COLO668 (cell line): Measurements from ENCODE around the gene MSI2.

ENCODE experiments used
- DNase-seq: peaks from one replicate; lab custom pipeline; 2025; ENCODE audit not compliant: unreplicated experiment; lab: John Stamatoyannopoulos, UW

Gene MSI2

DNA sequence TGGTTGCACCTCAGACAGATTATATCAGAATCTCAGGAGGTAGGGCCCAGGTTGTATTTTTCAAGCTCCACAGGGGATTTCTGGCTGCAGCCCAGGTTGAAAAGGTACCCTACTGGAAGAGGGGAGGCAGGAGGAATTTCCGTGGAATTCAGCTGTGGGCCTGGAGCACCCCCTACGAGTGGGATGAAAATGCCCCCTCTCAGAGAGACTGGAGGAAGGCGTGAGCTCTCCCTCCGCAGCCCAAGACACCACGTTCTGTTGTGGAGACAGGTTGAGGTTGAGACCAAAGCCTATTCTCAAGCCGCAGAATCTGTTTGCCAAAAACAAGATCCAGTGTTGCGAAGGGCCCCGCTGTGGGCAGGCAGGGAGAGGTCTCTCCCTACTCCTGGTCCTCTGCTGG is 386.7 kb downstream of the MSI2 start:
- no peak for DNase-seq

- DNase-seq = no peak
Measured at GRCh38 chr17:57644326-57644725, 388.0 kb downstream of the MSI2 start.

DNA sequence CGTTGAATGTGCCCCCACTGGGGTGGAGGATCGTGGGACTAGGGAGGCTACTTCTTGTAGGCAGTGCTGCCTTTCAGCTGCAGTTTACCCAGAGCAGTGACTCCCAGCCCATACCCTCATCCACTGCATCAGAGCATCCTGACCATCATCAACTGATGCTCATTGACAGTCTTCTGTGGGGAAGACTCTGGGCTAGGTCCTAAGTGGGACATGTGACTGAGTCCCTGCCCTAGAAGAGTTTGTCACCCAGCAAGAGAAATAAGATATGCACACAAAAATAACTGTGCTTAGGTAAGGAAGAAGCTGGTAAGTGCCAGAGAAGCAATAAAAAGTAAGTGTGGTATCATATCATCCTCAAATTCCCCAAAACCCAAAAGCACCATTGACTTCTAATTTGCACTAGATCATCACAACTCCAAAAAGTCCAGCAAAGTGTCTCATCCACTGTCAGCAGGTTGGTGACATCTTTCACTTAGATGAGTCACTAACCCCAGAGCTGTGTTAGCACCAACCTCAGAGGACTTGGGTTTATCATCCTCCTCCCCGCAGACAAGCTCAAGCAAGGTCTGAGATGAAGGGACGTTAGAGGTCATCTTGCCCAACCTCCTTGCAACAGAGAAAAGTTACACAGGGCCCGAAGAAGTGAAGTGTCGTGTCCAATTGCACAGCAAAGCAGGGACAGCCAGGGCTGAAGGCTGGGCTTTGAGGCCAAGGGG is 389.8 kb downstream of the MSI2 start:
- DNase-seq = no peak

GRCh38 chr17:57648720-57649119 is 392.4 kb downstream of the MSI2 start:
- no peak for DNase-seq

DNA sequence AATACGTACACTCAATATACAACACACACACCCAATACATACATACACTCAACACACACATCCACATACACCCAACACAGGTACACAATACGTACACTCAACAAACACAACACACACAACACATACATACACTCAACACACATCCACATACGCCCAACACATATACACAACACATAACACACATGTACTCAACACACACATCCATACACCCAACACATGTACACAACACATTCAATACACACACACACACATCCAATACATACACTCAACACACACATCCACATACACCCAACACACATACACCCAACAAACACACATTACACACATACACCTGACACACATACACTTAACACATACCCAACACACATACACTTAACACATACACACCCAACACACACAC is 392.9 kb downstream of the MSI2 start:
- DNase-seq = no peak

DNA sequence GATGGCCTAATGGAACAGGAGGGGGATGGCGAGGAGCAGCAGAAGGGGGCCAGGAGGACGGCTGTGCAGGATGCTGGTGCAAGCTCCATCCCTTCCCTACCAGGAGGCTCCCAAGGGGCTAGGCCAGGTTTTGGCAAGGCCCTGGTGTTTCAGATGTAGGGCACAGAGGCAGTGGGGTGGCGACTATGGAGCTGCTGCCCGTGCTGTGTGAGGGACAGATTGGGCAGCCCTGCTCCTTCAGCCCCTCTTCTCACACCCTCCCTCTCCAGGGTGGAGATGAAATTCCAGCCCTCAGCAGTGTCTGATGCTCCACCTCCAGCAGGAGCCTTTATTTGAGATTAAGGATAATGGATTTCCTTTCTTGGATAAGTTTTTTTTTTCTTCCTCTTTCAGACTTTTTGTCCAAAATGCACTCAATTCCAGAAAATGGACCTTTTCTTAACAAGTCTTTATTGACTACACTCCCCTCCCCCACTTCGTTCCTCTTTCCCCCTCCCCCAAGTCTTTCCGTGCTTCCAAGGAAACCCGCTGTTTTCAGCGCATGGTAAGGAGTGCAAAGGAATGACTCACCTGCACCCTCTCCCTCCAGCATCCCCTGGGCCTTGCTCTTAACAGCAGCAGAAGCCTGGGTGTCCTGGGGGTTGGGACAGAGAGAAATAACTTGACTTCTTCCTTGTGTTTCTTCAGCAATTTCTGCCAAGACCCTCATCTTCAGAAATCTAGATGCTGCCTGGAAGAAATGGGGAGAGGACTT is 393.6 kb downstream of the MSI2 start:
- no peak for DNase-seq

DNA sequence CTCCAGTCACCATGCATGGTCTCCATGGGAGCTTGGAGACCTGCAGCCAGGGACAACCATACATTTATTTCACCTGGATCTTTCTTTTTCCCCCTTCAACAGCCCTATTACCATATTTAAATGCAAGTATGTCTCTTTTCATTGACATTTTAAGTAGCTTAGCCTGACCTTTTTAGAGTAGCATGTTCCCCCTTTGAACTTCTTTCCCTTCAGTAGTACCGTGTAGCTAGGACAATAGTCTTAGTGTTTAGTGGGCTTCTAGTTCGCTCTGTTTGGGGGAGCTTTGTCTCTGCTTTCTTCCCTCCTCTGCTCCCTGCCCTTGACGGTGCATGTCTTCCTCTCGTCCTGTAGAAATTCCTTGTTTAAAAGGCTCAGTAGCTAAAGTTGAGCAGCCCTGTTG is 394.2 kb downstream of the MSI2 start:
- DNase-seq = no peak

GRCh38 chr17:57651451-57651850 is 395.1 kb downstream of the MSI2 start:
- no peak for DNase-seq

- DNase-seq = no peak
Measured at GRCh38 chr17:57651996-57652395, 395.7 kb downstream of the MSI2 start.

GRCh38 chr17:57652811-57653210 is 396.5 kb downstream of the MSI2 start:
- DNase-seq = no peak

GRCh38 chr17:57653279-57653678 is 397.0 kb downstream of the MSI2 start:
- no peak for DNase-seq

GRCh38 chr17:57654040-57654775 is 397.9 kb downstream of the MSI2 start:
- DNase-seq = no peak

GRCh38 chr17:57655553-57655952 is 399.2 kb downstream of the MSI2 start:
- no peak for DNase-seq

- DNase-seq = no peak
Measured at GRCh38 chr17:57657211-57657610, 400.9 kb downstream of the MSI2 start.

- DNase-seq = no peak
Measured at GRCh38 chr17:57662041-57662440, 405.7 kb downstream of the MSI2 start.

DNA sequence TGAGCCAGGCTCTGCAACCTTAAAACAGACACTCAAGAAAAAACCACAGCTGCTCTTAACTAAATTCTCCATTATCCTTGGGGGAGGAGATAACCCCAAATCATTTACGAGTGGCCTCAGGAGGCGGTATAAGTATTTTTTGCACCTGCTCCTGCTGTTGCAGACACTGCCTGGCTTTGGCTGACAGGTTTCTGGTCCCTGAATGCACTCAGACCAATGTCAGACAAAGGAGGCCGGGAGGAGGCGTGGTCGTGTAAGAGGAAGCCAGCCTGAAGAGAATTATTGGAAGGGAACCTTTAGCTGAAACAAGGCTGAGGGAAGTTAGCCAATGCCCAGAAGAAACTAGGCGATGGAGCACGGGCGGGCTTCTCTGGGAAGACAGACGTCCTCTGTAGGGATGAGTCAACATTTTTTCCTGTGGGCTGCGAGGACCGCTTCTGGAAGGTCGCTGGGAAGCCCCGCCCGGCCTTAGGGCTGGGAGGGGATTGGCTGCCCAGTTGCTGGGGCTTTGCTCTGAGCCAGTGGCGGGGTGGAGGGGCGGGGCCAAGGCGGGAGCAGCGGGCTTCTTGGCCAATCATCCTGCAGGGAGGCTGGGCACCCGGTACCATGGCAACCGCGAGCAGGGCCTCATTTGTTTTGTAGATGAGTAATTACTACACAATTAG is 406.5 kb downstream of the MSI2 start:
- DNase-seq = peak; percentile 64

DNA sequence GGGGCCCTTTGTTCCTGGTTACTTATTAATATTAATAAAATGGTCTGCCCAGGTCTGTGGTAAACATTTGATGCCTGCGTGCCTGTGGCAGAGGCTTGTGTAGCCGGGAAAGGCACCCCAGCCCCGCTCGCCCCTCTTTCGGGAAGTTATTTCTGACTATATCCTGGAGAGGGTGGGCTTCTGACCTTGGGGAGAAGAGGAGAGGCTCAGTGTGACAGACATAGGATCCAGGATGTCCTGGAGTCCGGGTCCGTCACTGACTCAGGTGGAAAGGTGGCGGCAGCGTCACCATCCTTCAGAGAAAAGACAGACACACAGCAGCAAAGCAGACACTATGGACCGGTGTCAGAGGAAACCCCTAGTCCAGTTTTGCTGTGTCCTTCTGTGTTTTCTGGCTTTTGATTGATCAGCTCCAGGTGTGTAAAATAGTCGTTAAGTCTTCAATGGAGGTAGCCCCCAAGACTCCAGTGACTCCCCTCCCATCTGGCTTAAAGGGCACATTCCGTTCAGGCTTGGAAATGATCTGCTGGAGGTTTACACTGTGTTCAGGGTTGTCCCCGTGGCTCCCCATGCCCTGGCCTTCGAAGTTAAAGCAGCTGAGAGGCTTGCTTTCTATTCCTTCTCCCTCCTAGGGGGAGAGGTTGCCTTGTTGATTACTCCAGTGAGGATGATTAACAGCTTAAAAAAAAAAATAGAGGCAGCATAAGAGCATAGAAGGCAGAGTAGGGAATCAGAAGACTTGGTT is 407.2 kb downstream of the MSI2 start:
- DNase-seq = no peak

DNA sequence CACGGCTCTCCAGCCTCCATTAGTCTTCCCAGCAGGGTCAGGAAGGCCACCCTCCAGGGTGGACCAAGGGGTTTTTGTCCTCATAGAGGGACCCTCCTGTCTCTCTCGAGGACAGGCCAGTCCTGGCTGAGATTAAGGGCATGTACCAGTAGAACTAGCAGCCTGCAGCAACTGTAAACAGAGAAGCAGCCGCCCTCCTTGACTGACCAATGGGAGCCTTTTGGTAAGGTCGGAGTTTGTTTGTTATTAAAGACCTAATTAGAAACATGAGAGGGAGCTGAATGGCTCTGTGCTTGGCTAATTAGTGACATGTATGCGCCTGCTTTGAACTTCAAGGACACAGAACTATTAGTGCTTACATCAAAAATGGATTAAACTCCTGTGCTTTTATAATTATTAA is 408.8 kb downstream of the MSI2 start:
- DNase-seq = no peak

- no peak for DNase-seq
Measured at GRCh38 chr17:57665696-57666095, 409.4 kb downstream of the MSI2 start.

DNA sequence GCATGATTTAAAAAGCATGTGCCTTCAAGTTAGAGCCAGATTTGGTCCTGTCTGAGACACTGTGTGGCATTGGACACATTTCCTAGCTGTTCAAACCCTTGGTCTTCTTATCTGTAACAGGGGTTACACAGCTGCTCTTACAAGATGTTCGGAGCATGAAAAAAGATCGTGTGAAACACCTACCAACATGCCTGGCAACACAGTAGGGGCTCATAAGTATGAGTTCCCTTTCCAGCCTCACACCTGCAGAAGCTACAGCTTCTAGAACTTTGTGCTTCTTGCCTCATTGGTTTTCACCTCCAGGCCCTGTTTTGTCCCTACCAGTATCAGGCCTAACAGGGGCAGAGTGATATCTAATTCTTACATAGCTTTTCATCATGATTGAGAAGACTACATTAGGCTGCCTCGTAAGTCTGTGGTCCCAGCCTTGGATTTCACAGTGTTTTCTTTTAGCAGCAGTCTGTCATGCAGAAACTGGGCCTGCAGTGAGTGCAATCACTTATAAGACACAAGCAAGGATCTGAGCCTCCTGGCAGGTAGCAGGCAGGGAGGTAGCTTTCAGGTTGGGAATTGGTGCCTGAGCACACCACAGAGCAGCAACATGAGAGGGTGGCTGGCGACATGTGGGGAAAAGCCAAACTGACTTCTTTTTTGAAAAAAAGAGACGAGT is 410.0 kb downstream of the MSI2 start:
- no peak for DNase-seq
